Measurements from ENCODE around the gene EXOC6B.
A peak's percentile ranks its signal among the peaks of the same experiment; 100 is the strongest.

The EXOC6B gene

DNA sequence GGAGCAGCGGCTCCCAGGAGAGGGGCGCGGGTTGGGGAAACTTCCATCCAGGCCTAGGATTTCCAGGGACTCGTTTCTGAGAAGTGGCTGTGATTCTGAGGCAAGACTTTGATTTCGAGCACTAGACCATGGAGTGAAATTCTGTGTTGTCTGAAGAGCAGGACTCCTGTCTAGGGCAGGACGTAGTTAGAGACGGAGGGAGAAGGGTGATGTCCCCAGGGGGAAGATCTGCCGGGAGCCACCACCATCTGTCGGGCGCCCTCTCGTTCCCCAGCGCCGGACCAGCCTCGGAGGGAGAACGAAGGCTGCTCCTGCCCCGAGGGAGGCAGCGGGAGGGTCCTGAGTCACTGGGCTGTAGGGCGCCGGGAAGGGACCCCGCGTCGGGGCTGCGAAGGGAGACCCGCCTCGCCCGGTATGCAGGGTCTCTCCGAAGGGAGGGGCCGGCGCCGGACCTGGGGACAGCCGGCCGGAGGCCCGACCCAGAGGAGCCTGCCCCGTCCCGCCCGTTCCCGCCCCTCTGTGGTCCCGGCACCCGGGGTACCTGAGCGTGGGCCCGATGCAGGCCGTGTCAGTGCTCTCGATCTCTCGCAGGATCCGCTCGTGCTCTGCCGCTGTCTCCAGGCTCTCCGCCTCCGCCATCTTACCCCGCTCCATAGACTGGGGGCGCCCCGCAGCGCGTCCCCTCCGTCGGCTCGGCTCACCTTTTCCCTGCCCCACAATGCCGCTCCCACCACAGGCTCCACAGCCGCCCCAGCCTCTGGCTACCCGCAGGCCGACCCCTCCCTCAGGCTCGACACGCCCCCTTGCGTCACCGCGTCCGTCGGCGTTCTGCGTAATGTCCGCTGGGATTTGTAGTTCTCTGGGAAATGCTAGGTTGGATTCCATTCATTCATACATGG, at the start of gene EXOC6B:
Gene EXOC6B (minus strand): TSS at position 777 of the 899 bp plus-strand sequence.
- Histone ChIP-seq H3K9me3 (ENCODE audit: severe bottlenecking) (no peaks in the 10 kb centered on the region), H3K27me3 (ENCODE audit: insufficient read depth, low read depth, severe bottlenecking) (no peaks in the 10 kb centered on the region), H3K4me3 (ENCODE audit: low read depth, low read length) (peak within 1 kb of the TSS; percentile 95), H3K27ac (peak within 1 kb of the TSS; percentile 90), H3K36me3 (peaks cover 5% of the 10 kb centered on the region)
- DNase-seq, result peak; percentile 98
- TF ChIP-seq CTCF (IDR thresholded peaks at IDR 0.05; ENCODE audit: low read depth, low read length), result no peak

DNA sequence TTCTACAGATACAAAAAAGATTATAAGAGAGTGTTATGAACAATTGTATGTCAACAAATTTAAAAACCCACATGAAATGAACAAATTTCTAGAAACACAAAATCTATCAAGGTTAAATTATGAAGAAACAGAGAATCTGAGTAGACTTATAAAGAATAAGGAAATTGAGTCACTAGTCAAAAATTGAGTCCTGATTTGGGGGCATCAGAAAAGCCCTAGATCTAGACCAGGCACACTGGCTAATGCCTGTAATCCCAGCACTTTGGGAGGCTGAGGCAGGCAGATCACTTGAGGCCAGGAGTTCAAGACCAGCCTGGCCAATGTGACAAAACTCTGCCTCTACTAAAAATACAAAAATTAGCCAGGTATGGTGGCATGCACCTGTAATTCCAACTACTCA, 46.0 kb upstream of the EXOC6B start:
- no peak overlapping the region for H3K4me3 ChIP-seq (ENCODE audit: low read depth, low read length)
- no peaks in the 10 kb centered on the region for H3K9me3 ChIP-seq (ENCODE audit: severe bottlenecking)
- DNase-seq, result no peak
- no peak overlapping the region for H3K27ac ChIP-seq
- no peak for TF ChIP-seq CTCF (IDR thresholded peaks at IDR 0.05; ENCODE audit: low read depth, low read length)
- no peaks in the 10 kb centered on the region for H3K36me3 ChIP-seq
- no peaks in the 10 kb centered on the region for H3K27me3 ChIP-seq (ENCODE audit: insufficient read depth, low read depth, severe bottlenecking)

- H3K4me3 ChIP-seq (ENCODE audit: low read depth, low read length), result no peak overlapping the region
- no peak for DNase-seq
- no peak overlapping the region for H3K27ac ChIP-seq
- H3K27me3 ChIP-seq (ENCODE audit: insufficient read depth, low read depth, severe bottlenecking), result no peaks in the 10 kb centered on the region
- H3K36me3 ChIP-seq, result no peaks in the 10 kb centered on the region
- no peak for TF ChIP-seq CTCF (IDR thresholded peaks at IDR 0.05; ENCODE audit: low read depth, low read length)
- H3K9me3 ChIP-seq (ENCODE audit: severe bottlenecking), result no peaks in the 10 kb centered on the region
Observed at GRCh38 chr2:72871060-72871459, 45.2 kb upstream of the EXOC6B start.

DNA sequence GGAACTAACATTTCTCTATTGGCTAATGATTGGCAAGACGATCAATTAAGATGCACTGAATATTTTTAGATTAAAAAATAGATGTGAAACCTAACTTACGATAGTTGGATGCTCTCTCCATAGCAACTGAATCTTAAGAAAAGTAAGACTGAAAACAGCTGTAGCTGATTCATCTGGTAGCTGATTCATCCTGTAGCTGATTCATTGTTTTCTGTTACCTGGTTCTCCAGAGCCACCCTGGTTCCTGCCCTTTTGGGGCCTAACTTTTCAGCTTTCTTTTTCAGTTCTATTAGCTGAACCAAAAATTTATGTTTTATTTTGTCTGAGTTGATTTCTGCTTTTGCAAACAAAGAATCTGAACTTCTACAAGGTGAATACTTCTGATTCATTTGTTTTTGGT, 38.7 kb upstream of the EXOC6B start:
- no peak overlapping the region for H3K4me3 ChIP-seq (ENCODE audit: low read depth, low read length)
- TF ChIP-seq CTCF (IDR thresholded peaks at IDR 0.05; ENCODE audit: low read depth, low read length), result no peak
- H3K27ac ChIP-seq, result no peak overlapping the region
- H3K36me3 ChIP-seq, result no peaks in the 10 kb centered on the region
- no peak for DNase-seq
- H3K27me3 ChIP-seq (ENCODE audit: insufficient read depth, low read depth, severe bottlenecking), result peaks cover 37% of the 10 kb centered on the region
- H3K9me3 ChIP-seq (ENCODE audit: severe bottlenecking), result no peaks in the 10 kb centered on the region

DNA sequence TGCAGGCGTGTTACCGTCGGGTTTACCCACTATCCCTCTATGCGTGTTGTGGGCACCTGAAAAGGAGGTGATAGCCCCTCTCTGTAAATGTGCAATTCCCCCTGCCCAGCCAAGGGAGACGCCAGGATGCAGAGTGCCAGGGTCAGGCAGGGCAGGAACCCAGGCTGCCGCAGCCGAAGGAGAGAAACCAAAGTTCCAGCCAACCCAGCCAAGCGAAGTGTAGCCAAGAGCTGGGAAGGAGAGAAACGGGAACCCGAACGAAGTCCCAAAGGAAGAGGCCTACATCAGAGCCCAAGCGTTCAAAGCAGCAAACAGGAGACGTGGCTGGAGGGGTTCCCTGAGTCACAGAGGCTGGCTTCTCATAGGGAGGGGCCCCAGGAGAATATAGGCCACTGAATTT, 37.2 kb upstream of the EXOC6B start:
- Histone ChIP-seq H3K9me3 (ENCODE audit: severe bottlenecking) (no peaks in the 10 kb centered on the region), H3K36me3 (no peaks in the 10 kb centered on the region), H3K27ac (no peak overlapping the region), H3K27me3 (ENCODE audit: insufficient read depth, low read depth, severe bottlenecking) (peaks cover 49% of the 10 kb centered on the region), H3K4me3 (ENCODE audit: low read depth, low read length) (peak overlapping the region; percentile 44)
- peak; percentile 17 for DNase-seq
- TF ChIP-seq CTCF (IDR thresholded peaks at IDR 0.05; ENCODE audit: low read depth, low read length), result no peak
